SK-N-SH (cell line): Measurements from ENCODE around the gene HHEX. TPM values are rescaled to one million over a fixed set of nuclear protein-coding genes. Genes with fewer than 3 reads are reported as not detected.

Source experiments
- CTCF ChIA-PET: fragments of 300-600, 350-600 bp; formaldehyde crosslinking; extraction: SDS; loops from one replicate; lab custom pipeline; 2021; lab: Yijun Ruan, JAX
- POLR2A ChIA-PET: fragments of 350-600 bp; sonication (Branson Sonifier 250); formaldehyde crosslinking; extraction: SDS; loops from one replicate; lab custom pipeline; 2020; ENCODE audit warnings: antibody characterized with exemption, inconsistent platforms; lab: Yijun Ruan, JAX
- DNase-seq: peaks from one replicate; pipeline ENCODE4 v3.0.0; 2012
- H2AFZ ChIP-seq: fragments of 200-600 bp; sonication (generic); 2 replicates; pipeline ENCODE4 v1.8.1; 2016; ENCODE audit warnings: antibody characterized with exemption, mild to moderate bottlenecking, low read depth
- H3F3A ChIP-seq: fragments of 200-600 bp; sonication (generic); replicated peaks from 2 replicates; pipeline ENCODE3; 2016; ENCODE audit warnings: antibody characterized with exemption, mild to moderate bottlenecking; ENCODE audit not compliant: insufficient read depth
- H3K27ac ChIP-seq, 2 experiments: fragments of 200-500 bp in 1 of 2; fragments of 200-600 bp in 1 of 2; sonication (Bioruptor generic) in 1 of 2; sonication (generic), shearing (Covaris generic) in 1 of 2; 2 replicates each; pipeline versions ENCODE4 v1.5.1 to v1.6.1; 2014 to 2016; ENCODE audit warnings: low read depth in 2 of 2, inconsistent platforms in 1 of 2, low read length in 1 of 2, mild to moderate bottlenecking in 1 of 2, mixed read lengths in 1 of 2
- H3K27me3 ChIP-seq: fragments of 200-600 bp; sonication (generic), shearing (Covaris generic); 2 replicates; pipeline ENCODE4 v1.6.1; 2016; ENCODE audit warnings: mixed run types; ENCODE audit not compliant: insufficient read depth
- H3K36me3 ChIP-seq, 2 experiments: fragments of 200-500 bp in 1 of 2; fragments of 200-600 bp in 1 of 2; sonication (Bioruptor generic) in 1 of 2; sonication (generic) in 1 of 2; replicated peaks in 1 of 2; 2 replicates each; pipeline versions ENCODE3 to v1.5.1; 2014 to 2016; ENCODE audit warnings: low read length in 1 of 2, mild to moderate bottlenecking in 1 of 2; ENCODE audit not compliant: insufficient read depth in 2 of 2, control insufficient read depth in 1 of 2
- H3K4me1 ChIP-seq, 2 experiments: fragments of 200-500 bp in 1 of 2; fragments of 200-600 bp in 1 of 2; sonication (Bioruptor generic) in 1 of 2; sonication (generic), shearing (Covaris generic) in 1 of 2; 2 replicates each; pipeline versions ENCODE4 v1.5.1 to v1.6.1; 2014 to 2016; ENCODE audit warnings: low read depth in 1 of 2, low read length in 1 of 2, mixed run types in 1 of 2; ENCODE audit not compliant: insufficient read depth in 2 of 2, control insufficient read depth in 1 of 2
- H3K4me2 ChIP-seq: fragments of 200-600 bp; sonication (generic), shearing (Covaris generic); 2 replicates; pipeline ENCODE4 v1.6.1; 2017; ENCODE audit warnings: mixed run types
- H3K4me3 ChIP-seq, 2 experiments: fragments of 200-500 bp in 1 of 2; fragments of 200-600 bp in 1 of 2; sonication (Bioruptor generic) in 1 of 2; sonication (generic), shearing (Covaris generic) in 1 of 2; 2 replicates each; pipeline versions ENCODE4 v1.5.1 to v1.8.1; 2014 to 2016; ENCODE audit warnings: low read depth in 2 of 2, inconsistent platforms in 1 of 2, low read length in 1 of 2, mild to moderate bottlenecking in 1 of 2, mixed read lengths in 1 of 2, moderate library complexity in 1 of 2
- H3K79me2 ChIP-seq: fragments of 200-600 bp; sonication (generic); 2 replicates; pipeline ENCODE4 v1.8.1; 2017; ENCODE audit warnings: mild to moderate bottlenecking; ENCODE audit not compliant: insufficient read depth
- H3K9ac ChIP-seq: fragments of 200-600 bp; sonication (generic); 2 replicates; pipeline ENCODE4 v1.6.1; 2017; ENCODE audit warnings: mixed run types
- H3K9me2 ChIP-seq: fragments of 200-600 bp; sonication (generic); 2 replicates; pipeline ENCODE4 v1.6.1; 2017; ENCODE audit warnings: mixed run types
- H3K9me3 ChIP-seq: fragments of 200-600 bp; sonication (generic); 2 replicates; pipeline ENCODE4 v1.6.1; 2017; ENCODE audit warnings: mixed run types, mild to moderate bottlenecking, moderate library complexity
- H4K20me1 ChIP-seq: fragments of 200-600 bp; sonication (generic); 2 replicates; pipeline ENCODE4 v1.6.1; 2017; ENCODE audit warnings: mild to moderate bottlenecking, mixed run types; ENCODE audit not compliant: insufficient read depth
- EP300 ChIP-seq, 2 experiments: IDR thresholded peaks; 2 replicates each; pipeline versions ENCODE4 v1.4.0 to v1.6.1; 2012; ENCODE audit warnings: borderline replicate concordance in 1 of 2, low read depth in 1 of 2, low read length in 1 of 2
- FOSL2 ChIP-seq: IDR thresholded peaks from 2 replicates; pipeline ENCODE4 v1.4.0; 2012; ENCODE audit warnings: low read depth, mild to moderate bottlenecking, moderate library complexity, borderline replicate concordance
- FOXJ3 ChIP-seq: sonication (generic); formaldehyde crosslinking; IDR thresholded peaks from 2 replicates; pipeline ENCODE4 v1.5.1; 2020; ENCODE audit warnings: mild to moderate bottlenecking, missing genetic modification reagents
- JUND ChIP-seq: IDR thresholded peaks from 2 replicates; pipeline ENCODE4 v1.4.0; 2012
- MAX ChIP-seq: IDR thresholded peaks from 2 replicates; pipeline ENCODE4 v1.4.0; 2012; ENCODE audit warnings: low read depth
- NFIC ChIP-seq: IDR thresholded peaks from 2 replicates; pipeline ENCODE4 v1.4.0; 2012; ENCODE audit warnings: borderline replicate concordance
- RCOR1 ChIP-seq: fragments of 150-350 bp; IDR thresholded peaks from 2 replicates; pipeline ENCODE4 v1.6.1; 2017; ENCODE audit warnings: antibody characterized with exemption, low read length
- RXRA ChIP-seq: IDR thresholded peaks from 2 replicates; pipeline ENCODE4 v1.4.0; 2012; ENCODE audit warnings: low read depth, mild to moderate bottlenecking, borderline replicate concordance
- SIN3A ChIP-seq: IDR thresholded peaks from 2 replicates; pipeline ENCODE4 v1.6.1; 2012; ENCODE audit warnings: low read depth, mild to moderate bottlenecking, low read length, moderate library complexity, borderline replicate concordance
- SMC3 ChIP-seq: IDR thresholded peaks from 2 replicates; pipeline ENCODE4 v1.6.1; 2012; ENCODE audit warnings: low read depth, low read length, improper control_type of control experiment
- TAF1 ChIP-seq: IDR thresholded peaks from 2 replicates; pipeline ENCODE4 v1.6.1; 2012; ENCODE audit warnings: low read depth, mild to moderate bottlenecking, low read length, moderate library complexity, borderline replicate concordance
- TEAD4 ChIP-seq: IDR thresholded peaks from 2 replicates; pipeline ENCODE4 v1.4.0; 2012; ENCODE audit warnings: mild to moderate bottlenecking, borderline replicate concordance; ENCODE audit not compliant: insufficient read depth
- USF1 ChIP-seq: IDR thresholded peaks from 2 replicates; pipeline ENCODE4 v1.4.0; 2012; ENCODE audit warnings: low read depth, borderline replicate concordance
- WGBS: methylation state at CpG from one replicate; pipeline ENCODE4 v1.1.6; 2017; ENCODE audit warnings: low lambda C conversion rate; 5-methylcytosine and 5-hydroxymethylcytosine counted together
- polyA plus RNA-seq, 3 experiments: library from polyadenylated mRNA; depleted of rRNA; stranded (reverse); fragments of >200 nt; gene quantifications; 2 replicates each; pipeline ENCODE4 v1.2.3, GENCODE V29; 2012

HHEX gene
- polyA plus RNA-seq, 1 of the 3 experiments (the other 2 are of a cell fraction) = 1.1 TPM

- peaks cover 8% of the 10 kb centered on the region for H3F3A ChIP-seq
- CTCF ChIA-PET = interaction anchor here (1.8 kb wide), 1 partner anchor 176 kb away, joined by 4 read pairs; no protein-coding TSS in a partner anchor
- H3K4me1 ChIP-seq = peaks cover 4 to 5% of the 10 kb centered on the region in 2 experiments; a peak in 2 of 4 replicates
- TF ChIP-seq EP300 (IDR thresholded peaks at IDR 0.05; ENCODE audit: borderline replicate concordance in 1 of 2, low read depth in 1 of 2, low read length in 1 of 2) (no peak), FOSL2 (no peak), SIN3A (no peak), RCOR1 (no peak), TAF1 (no peak), SMC3 (no peak), JUND (no peak), TEAD4 (no peak), FOXJ3 (CRISPR knock-in tag) (no peak), NFIC (no peak), RXRA (no peak)
- no peak overlapping the region for H3K4me3 ChIP-seq
- H3K27ac ChIP-seq = no peak overlapping the region
- POLR2A ChIA-PET = no interaction called here
- no peaks in the 10 kb centered on the region for H3K79me2 ChIP-seq
- H3K9me3 ChIP-seq = no peaks in the 10 kb centered on the region
- no peak overlapping the region for H3K9ac ChIP-seq
- no peaks in the 10 kb centered on the region for H4K20me1 ChIP-seq
- no peak for DNase-seq
- H3K4me2 ChIP-seq = no peak overlapping the region
- no peaks in the 10 kb centered on the region for H3K27me3 ChIP-seq
- H3K9me2 ChIP-seq = no peaks in the 10 kb centered on the region
- 70% methylated on average over 7 of the region's 7 CpGs for WGBS
- H2AFZ ChIP-seq = no peak overlapping the region
- no peaks in the 10 kb centered on the region for H3K36me3 ChIP-seq
These were observed 3.2 kb downstream of the HHEX start for GRCh38 chr10:92692697-92693533.

- POLR2A ChIA-PET = no interaction called here
- Histone ChIP-seq H3K9me3 (no peaks in the 10 kb centered on the region), H3K27me3 (no peaks in the 10 kb centered on the region), H3K27ac (no peak overlapping the region)
- DNase-seq = no peak
- WGBS = 76% methylated on average over 1 of the region's 1 CpG
- CTCF ChIA-PET = interaction anchor here (1.8 kb wide), 1 partner anchor 176 kb away, joined by 4 read pairs; no protein-coding TSS in a partner anchor
- TF ChIP-seq USF1 (no peak), MAX (no peak)
- TF ChIP-seq, all 33 proteins: peak for 0
- H3K79me2 ChIP-seq = no peaks in the 10 kb centered on the region
- H4K20me1 ChIP-seq = no peaks in the 10 kb centered on the region
- H3K9me2 ChIP-seq = no peaks in the 10 kb centered on the region
- no peak overlapping the region for H2AFZ ChIP-seq
- H3K4me2 ChIP-seq = no peak overlapping the region
- peaks cover 4 to 5% of the 10 kb centered on the region in 2 experiments; a peak in 2 of 4 replicates for H3K4me1 ChIP-seq
- no peaks in the 10 kb centered on the region for H3K36me3 ChIP-seq
- peaks cover 8% of the 10 kb centered on the region for H3F3A ChIP-seq
- no peak overlapping the region for H3K4me3 ChIP-seq
- H3K9ac ChIP-seq = no peak overlapping the region
These were observed 3.8 kb downstream of the HHEX start for GRCh38 chr10:92693534-92693893.
